H1 (cell line): Measurements from ENCODE around the gene FMNL2. TPM values are rescaled to one million over a fixed set of nuclear protein-coding genes. Genes with fewer than 3 reads are reported as not detected.

Experiments
- POU5F1 ChIP-seq: IDR thresholded peaks from 2 replicates; pipeline ENCODE4 v1.6.1; 2011; ENCODE audit warnings: low read depth, mild to moderate bottlenecking, low read length, moderate library complexity
- RBBP5 ChIP-seq: IDR thresholded peaks from 2 replicates; pipeline ENCODE4 v1.7.1; 2012; ENCODE audit warnings: low read depth, mild to moderate bottlenecking, inconsistent platforms, low read length, moderate library complexity, borderline replicate concordance
- SIN3A ChIP-seq, 2 experiments: IDR thresholded peaks in 1 of 2; conservative IDR thresholded peaks in 1 of 2; 2 replicates each; pipeline ENCODE4 v1.6.1; 2011 to 2012; ENCODE audit warnings: low read length in 2 of 2, improper control_type of control experiment in 1 of 2, low read depth in 1 of 2, mild to moderate bottlenecking in 1 of 2
- TAF7 ChIP-seq: optimal IDR thresholded peaks from 2 replicates; pipeline ENCODE3; 2011; ENCODE audit warnings: low read depth, mild to moderate bottlenecking, inconsistent platforms, low read length, moderate library complexity, borderline replicate concordance
- polyA plus RNA-seq, 7 experiments: library from polyadenylated mRNA; depleted of rRNA in 3 of 7; stranded (reverse) in 5 of 7; unstranded in 2 of 7; fragments of >200 nt in 5 of 7; fragments of 200-250 nt in 2 of 7; gene quantifications; 1 replicate in 5 of 7; 2 replicates in 1 of 7; 4 replicates in 1 of 7; pipeline versions ENCODE4 v1.2.1 to v1.2.3, GENCODE V29; 2011 to 2013; ENCODE audit warnings: missing spikeins in 2 of 7, mixed read lengths in 2 of 7
- total RNA-seq: library from RNA; stranded (reverse); fragmentation: NEBNext Ultra II Directional; extraction: Animal tissue kit (Norgen Biotek cat#: 25700); gene quantifications from 2 replicates; pipeline ENCODE4 v1.2.1, GENCODE V29; 2021

FMNL2 gene
- total and polyA plus RNA-seq, 2 of the 8 experiments (the other 6 are each of a cell fraction or from before 2014, with no cell fraction given): 15.5 to 45.1 TPM

GRCh38 chr2:152375174-152375573, 40.2 kb downstream of the FMNL2 start (continued):
- TF ChIP-seq TAF7: no peak
- no peak for TF ChIP-seq SIN3A (conservative IDR thresholded peaks at IDR 0.05 in 1 of 2, IDR thresholded peaks at IDR 0.05 in 1 of 2; ENCODE audit: low read depth in 1 of 2, low read length in 2 of 2)
- no peak for TF ChIP-seq POU5F1
- no peak for TF ChIP-seq RBBP5
